Stimulated activated naive CD4-positive, alpha-beta T cell treated with Interleukin-2 at 50 U/mL for 16 hours (primary cell): ENCODE measurements around the gene GDI1.
A peak's percentile ranks its signal among the peaks of the same experiment; 100 is the strongest.
"Not testable (repeated sequence)": the region's sequence is repeated elsewhere in the genome, so short reads cannot be mapped to it uniquely, and the experiment has no call there.

Experiments
- DNase-seq: peaks from one replicate; lab custom pipeline; 2025; lab: John Stamatoyannopoulos, UW

GDI1 gene

GRCh38 chrX:154436983-154437752 is at the start of gene GDI1:
GDI1 (plus strand) TSS chrX:154437154; CDS start chrX:154437255, 101 bp downstream.
- peak; percentile 43 for DNase-seq

DNA sequence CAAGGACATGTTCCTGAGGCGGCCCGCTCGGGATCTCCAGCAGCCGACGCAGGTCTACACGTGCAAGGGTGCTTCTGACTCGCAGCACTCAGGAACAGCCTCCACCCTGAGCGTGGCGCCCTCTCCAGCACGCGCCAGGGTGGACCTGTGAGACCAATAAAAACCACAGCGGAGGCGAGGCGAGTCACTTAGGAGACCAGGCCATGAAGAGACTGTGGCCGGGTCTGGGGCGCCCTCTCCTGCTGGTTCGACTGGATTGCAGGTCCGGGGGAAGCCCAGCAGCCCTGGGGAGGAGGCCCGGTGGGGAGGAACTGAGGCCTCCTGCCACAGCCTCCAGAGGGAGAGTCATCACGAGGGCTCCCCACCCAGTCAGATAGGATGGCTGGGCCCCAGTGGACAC is 48.9 kb upstream of the GDI1 start:
- not testable (repeated sequence) for DNase-seq

DNA sequence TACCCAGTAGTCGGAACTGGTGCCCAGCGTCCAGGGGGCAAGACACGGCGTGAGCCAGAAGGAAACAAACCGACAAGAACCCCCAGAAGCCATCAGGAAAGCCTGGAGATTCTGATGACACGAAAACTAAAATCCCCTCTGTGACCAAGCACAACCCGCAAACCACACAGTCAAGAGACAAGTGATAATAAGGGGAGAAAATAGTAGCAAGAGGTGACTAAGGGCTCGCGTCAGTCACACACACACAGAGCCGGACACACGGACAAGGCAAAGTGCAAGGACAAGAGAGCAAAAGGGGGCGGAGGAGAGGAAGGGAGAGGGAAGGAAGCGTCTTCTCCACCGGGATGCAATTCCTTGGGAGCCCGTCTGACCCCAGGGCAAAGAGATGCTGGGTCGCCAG is 48.3 kb upstream of the GDI1 start:
- not testable (repeated sequence) for DNase-seq

GRCh38 chrX:154389812-154390747 is 46.9 kb upstream of the GDI1 start:
- not testable (repeated sequence) for DNase-seq

DNA sequence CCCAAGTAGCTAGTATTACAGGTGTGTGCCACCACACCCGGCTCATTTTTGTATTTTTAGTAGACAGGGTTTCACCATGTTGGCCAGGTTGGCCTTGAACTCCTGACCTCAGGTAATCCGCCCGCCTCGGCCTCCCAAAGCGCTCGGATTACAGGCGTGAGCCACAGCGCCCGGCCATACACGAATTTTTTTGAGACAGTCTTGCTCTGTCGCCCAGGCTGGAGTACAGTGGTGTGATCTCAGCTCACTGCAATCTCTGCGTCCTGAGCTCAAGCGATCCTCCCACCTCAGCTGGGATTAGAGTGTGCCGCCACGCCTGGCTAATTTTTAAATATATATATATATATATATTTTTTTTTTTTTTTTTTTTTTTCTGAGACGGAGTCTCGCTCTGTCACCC is 40.6 kb upstream of the GDI1 start:
- not testable (repeated sequence) for DNase-seq

DNA sequence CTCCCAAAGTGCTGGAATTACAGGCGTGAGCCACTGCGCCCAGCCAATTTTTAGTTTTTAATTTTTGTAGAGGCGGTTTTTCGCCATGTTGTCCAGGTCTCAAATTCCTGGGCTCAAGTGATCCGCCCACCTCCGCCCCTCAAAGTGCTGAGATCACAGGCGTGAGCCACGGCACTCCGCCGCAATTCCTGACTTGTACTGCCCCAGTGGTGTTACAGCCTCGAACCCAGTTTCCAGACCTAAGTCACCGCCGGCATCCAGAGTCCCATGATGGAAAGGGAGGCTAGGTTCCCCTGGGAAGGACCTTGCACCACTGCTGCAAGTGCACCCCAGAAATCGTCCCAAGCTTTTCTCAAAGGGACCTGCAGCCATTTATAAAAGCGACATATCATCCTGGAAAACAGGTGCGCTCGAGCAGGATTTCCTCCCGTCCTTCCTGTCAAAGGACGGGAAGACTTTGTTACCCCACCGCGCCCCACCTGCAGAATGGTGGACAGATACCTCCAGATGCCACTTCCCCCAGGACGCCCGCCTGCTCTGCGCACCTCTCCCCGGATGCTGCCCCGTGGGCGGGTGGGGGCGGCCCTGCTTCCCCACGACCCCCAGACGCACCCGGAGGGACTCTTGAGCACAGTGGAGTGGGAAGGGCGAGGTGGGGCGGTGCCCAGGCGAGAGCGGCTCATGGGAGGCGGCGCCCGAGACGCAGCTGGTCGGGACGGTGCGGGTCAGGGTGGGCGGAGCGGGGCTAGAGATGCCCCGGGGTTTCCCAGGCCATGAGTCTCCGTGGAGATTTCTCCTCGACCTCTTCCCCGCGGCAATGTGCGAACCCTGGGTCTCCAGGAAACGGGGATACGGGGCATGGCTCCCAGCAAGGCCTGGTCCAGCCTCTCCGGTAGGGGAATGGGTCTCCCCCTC is 39.7 kb upstream of the GDI1 start:
- DNase-seq, result peak; percentile 73

GRCh38 chrX:154397888-154398667 is 38.9 kb upstream of the GDI1 start, which contains the start of gene RPL10:
RPL10 (plus strand) TSS chrX:154398377; CDS start chrX:154398520, 143 bp downstream.
- DNase-seq, result peak; percentile 90

DNA sequence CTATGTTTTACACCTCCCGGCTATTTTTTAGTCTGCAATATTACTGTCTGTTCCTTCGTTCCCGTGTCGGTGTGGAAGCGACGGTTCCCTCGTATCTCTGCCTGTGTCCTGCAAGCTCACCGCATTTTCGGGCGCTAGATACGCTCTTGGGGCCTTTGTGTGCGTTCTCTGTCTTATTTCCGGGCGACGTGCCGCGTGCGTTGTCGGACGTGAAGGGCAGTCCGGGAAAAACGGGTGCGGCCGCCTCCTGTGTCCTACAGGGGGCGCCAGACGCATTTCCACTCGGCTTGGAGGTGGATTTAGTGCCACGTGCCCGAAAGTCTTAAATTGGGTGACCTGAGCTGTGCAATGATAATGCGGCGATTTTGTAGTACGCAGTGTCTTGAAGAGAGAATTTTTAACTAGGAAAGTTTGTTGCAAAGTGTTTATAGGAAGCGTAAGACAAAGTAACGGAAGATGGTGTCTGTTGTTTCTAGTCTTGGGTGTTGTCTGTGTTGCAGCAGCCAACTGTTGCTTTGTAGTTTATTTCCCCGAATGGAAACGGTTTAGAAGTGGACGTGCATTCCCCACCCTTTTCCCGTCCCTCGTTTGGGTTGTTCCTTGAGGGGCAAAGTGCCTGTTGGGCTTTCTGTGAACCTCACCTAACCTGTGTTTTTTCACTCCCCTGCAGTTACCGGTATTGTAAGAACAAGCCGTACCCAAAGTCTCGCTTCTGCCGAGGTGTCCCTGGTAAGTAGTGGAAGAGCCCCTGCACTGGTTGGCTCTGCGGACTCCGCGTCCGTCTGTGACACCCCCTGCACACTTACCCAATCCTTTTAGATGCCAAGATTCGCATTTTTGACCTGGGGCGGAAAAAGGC is 38.1 kb upstream of the GDI1 start:
- peak; percentile 75 for DNase-seq

- no peak for DNase-seq
Measured at GRCh38 chrX:154399527-154400368, 37.2 kb upstream of the GDI1 start.

DNA sequence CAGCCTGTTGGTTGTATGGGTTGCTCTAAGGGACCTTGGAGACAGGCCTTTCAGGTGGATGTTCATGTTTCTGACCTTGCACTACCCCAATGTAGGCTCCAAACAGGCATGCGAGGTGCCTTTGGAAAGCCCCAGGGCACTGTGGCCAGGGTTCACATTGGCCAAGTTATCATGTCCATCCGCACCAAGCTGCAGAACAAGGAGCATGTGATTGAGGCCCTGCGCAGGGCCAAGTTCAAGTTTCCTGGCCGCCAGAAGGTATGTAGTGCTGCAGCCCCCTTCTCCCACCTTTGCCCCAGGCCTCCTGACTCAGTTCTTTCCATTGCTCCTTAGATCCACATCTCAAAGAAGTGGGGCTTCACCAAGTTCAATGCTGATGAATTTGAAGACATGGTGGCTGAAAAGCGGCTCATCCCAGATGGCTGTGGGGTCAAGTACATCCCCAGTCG is 36.6 kb upstream of the GDI1 start:
- not testable (repeated sequence) for DNase-seq

GRCh38 chrX:154401045-154401799 is 35.7 kb upstream of the GDI1 start:
- DNase-seq, result no peak

DNA sequence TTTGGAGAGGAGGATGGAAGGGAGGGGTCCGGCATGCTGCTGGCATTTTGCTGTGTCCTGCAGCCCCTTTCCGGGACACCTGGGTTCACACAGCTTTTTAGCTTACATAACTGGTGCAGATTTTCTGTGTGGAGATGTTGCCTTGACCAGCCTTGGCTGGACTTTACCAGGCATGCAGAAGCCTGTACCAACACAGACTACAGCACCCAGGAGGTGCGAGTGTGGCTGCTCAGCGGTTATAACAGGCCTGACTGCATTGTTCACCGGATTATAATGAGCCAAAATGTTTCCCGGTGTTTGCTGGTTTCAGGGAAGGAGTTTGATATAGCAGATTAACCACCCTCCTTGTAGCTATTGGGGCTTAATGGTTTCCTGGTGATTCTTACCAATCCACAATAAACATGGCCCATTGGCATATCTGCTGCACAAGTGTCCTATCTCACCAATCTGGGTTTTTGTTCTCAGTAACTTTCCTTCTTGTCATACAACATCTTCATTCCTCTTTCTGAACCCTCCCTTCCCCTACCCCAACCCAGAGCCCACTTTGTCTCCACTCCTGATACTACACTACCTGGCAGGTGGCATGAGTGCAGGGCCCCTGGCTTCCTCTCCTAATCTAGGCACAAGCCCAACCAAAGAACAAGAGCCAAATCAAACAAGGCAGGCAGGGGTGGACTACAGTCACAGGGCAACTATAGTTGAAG is 34.9 kb upstream of the GDI1 start:
- DNase-seq, result no peak

DNA sequence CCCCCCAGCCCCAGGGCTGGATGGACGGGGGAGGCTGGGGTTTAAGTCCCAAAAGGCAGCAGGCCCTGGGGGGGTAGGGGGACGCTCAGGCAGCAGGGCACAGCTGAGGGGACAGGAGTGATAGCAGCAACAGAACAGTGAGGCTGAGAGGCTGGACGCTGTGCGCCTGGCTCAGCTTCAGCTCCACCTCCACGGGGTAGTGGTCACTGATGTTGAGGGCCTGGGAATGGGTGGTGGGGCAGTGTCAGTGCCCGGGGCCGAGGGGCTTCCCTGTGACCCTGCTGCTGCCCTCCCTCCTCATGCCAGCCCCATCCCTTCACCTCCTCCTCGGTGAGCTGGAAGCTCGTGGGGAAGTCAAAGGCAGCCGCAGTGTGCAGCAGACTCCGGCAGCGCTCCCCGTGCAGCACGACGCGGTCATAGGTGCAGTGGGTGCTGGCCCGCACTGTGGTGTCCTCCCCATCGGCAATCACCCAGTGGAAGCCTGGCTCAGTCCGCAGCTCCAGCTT is 34.3 kb upstream of the GDI1 start:
- no peak for DNase-seq

DNA sequence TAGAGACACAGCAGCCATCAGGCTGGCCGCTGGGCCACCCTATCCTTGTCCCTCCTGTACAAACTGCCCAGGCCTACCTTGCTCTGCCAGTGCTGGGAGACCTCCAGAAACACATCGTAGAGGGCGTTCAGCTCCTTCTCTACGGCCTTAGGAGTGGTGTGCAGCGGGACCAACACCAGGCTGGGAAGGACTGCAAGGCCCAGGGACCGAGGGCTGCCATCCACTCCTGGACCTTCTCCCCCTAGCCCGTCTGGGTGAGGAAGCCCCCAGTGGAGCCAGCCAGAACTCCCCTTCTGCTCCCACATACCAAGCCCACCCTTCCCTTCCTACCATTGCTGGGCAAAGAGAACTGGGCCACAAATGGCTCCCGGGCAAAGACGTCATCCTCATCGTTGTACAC is 33.8 kb upstream of the GDI1 start:
- DNase-seq, result no peak

- DNase-seq, result no peak
Measured at GRCh38 chrX:154403858-154404257, 33.1 kb upstream of the GDI1 start.

GRCh38 chrX:154404625-154405192 is 32.2 kb upstream of the GDI1 start:
- no peak for DNase-seq

DNA sequence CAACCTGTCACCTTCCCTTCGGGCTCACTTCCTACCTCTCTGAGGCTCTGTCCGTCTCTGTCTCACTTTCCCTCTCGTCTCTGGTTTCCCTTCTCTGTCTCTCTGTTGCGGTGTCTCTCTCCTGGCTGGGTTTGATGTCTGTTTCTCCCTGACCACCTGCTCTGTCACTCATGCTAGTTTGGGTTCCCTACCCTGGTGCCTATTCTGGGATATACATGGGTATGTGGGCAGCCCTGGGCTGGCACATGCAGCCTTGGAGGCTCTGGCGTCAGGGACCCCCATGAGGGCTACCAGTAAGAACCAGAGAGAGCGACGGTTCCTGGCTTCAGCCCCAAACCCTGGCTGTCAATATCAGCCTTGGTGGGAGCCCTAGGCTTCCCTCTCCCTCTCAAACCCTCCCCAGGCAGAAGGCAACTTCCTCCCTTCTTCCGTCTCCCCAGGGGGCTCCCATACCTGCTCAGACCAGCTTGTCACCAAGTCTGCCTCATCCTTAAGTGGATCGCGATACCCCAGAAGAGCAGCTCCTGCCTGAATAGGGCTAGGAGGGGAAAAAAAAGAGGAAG is 28.2 kb upstream of the GDI1 start:
- DNase-seq, result no peak
